GOT3 (cell line): ENCODE results near the gene TNFRSF19.
"Not testable (repeated sequence)": the region's sequence is repeated elsewhere in the genome, so short reads cannot be mapped to it uniquely, and the experiment has no call there.

Experiments
- DNase-seq: peaks from one replicate; lab custom pipeline; 2025; ENCODE audit warnings: mixed read lengths; lab: John Stamatoyannopoulos, UW

Gene TNFRSF19

DNA sequence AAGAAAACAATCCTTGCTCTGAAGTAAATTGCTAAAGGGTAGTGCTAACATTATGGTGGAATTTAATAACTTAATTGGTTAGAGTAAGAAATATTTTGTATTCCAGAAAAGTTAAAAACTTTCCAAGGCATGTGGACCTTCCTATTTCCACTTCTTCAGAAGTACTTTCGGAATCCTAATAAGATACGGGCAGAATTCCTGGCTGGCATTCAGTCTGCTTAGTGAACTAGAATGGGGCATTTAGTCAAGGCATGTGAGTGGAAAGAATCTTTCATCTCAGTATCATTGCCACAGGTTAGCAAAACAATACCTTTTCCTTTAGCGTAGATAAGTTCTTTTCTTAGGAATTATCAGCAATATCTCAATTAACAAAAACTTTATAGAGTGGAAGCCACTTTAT is 85.1 kb downstream of the TNFRSF19 start:
- DNase-seq = no peak

GRCh38 chr13:23656637-23657371 is 86.6 kb downstream of the TNFRSF19 start:
- DNase-seq = no peak

GRCh38 chr13:23658929-23659541 is 88.8 kb downstream of the TNFRSF19 start:
- DNase-seq = no peak

GRCh38 chr13:23660249-23660648 is 90.0 kb downstream of the TNFRSF19 start:
- DNase-seq = no peak

DNA sequence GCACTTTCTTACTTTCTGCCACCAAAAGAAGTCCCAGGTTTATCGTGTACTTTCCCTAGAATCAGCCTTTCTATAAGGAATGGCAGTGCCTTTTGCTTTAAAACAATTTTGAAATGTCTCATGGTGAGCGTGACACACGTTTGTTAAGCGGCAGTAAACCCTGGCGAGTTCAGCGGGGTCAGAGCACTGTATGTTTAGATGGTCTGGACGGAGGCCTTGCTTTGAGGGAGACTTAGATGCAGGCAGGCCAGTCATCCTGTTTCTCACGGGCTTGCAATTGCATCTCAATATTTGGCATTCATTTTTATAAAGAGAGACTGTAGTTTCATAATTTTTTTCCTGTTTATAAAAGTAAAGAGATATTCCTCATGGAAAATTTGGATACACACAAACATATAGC is 96.4 kb downstream of the TNFRSF19 start:
- DNase-seq = no peak

DNA sequence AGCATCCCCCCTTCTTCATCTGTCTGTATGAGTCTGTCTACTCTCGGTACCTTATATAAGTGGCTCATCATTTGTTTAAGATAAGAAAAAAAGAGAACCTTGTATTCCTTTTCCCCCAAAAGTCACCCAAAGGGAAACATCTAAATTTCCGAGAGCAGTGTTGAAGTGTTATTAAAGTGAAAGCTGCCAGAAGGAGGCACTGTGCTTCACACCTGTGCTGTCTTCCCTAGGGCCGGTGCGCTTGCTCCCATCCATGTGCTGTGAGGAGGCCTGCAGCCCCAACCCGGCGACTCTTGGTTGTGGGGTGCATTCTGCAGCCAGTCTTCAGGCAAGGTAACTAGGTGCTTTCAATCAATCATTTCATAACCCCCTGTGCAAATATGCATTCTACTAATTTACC is 97.5 kb downstream of the TNFRSF19 start:
- no peak for DNase-seq

- no peak for DNase-seq
These were observed 98.3 kb downstream of the TNFRSF19 start for GRCh38 chr13:23668562-23668961.

GRCh38 chr13:23670793-23671192 is 100.6 kb downstream of the TNFRSF19 start:
- DNase-seq = no peak

DNA sequence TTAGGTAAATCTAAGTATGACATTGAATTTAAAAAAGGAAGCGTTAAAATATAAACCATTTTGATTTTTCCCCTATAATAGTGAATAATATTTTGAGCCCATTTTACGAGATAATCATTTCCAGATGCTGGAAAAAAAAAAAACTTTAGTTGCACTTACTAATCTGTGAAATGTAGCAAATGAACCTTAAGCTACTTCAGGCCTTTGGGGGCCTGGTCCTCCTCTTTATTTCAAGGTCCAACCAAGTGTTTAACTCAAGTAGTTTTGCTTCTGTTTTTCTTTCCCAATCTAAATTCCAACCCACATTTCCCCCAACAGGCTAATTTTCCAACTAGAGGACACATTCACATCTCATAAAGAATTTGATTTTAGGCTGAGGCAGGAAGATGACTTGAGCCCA is 101.2 kb downstream of the TNFRSF19 start:
- DNase-seq = no peak

DNA sequence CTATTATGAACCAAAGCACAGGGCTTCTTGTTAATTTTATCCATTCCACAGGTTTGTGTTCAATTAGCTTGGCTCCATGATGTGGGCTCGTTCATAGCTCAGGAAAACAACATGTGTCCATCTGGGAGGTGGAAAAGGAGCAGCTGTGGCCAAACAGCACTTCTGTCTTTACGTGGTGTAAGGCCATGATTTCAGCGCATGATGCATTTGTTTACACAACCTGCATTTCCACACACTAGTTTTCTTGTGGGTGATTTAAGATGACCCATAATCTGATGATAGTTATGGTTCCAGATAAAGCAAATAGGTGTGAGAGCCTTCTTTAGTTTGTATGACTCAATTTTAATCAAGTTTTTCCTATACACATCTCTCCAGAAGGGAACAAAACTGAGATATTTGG is 101.7 kb downstream of the TNFRSF19 start:
- DNase-seq = no peak

DNA sequence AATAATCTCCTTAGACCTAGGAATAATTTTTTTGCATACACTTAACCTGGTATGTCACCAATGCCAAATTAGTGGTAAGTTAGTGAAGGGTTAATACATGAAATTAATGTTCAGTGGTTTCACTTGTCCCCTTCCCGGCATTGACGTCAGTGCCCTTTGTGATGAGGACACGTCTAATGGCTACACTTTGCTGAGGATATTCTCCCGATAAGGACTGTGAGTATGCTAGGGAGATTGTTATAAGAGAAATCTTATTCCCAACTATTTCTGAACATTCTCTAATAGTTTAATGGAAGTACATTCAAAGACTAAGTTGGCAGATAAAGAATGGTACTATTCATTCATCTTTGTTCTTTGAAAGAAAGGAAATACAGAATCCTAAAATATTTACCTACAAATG is 102.4 kb downstream of the TNFRSF19 start:
- no peak for DNase-seq

DNA sequence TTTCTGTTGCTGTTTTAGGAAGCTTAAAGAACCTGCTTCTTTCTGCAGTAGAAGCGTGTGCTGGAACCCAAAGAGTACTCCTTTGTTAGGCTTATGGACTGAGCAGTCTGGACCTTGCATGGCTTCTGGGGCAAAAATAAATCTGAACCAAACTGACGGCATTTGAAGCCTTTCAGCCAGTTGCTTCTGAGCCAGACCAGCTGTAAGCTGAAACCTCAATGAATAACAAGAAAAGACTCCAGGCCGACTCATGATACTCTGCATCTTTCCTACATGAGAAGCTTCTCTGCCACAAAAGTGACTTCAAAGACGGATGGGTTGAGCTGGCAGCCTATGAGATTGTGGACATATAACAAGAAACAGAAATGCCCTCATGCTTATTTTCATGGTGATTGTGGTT is 103.1 kb downstream of the TNFRSF19 start:
- DNase-seq = no peak

DNA sequence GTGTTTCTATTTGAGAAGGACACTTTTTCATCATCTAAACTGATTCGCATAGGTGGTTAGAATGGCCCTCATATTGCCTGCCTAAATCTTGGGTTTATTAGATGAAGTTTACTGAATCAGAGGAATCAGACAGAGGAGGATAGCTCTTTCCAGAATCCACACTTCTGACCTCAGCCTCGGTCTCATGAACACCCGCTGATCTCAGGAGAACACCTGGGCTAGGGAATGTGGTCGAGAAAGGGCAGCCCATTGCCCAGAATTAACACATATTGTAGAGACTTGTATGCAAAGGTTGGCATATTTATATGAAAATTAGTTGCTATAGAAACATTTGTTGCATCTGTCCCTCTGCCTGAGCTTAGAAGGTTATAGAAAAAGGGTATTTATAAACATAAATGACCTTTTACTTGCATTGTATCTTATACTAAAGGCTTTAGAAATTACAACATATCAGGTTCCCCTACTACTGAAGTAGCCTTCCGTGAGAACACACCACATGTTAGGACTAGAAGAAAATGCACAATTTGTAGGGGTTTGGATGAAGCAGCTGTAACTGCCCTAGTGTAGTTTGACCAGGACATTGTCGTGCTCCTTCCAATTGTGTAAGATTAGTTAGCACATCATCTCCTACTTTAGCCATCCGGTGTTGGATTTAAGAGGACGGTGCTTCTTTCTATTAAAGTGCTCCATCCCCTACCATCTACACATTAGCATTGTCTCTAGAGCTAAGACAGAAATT is 103.8 kb downstream of the TNFRSF19 start:
- DNase-seq = no peak

- no peak for DNase-seq
These were observed 104.8 kb downstream of the TNFRSF19 start for GRCh38 chr13:23674795-23675640.

- DNase-seq = not testable (repeated sequence)
These were observed 107.6 kb downstream of the TNFRSF19 start for GRCh38 chr13:23677679-23678288.

- no peak for DNase-seq
These were observed 108.6 kb downstream of the TNFRSF19 start for GRCh38 chr13:23678795-23679194.

DNA sequence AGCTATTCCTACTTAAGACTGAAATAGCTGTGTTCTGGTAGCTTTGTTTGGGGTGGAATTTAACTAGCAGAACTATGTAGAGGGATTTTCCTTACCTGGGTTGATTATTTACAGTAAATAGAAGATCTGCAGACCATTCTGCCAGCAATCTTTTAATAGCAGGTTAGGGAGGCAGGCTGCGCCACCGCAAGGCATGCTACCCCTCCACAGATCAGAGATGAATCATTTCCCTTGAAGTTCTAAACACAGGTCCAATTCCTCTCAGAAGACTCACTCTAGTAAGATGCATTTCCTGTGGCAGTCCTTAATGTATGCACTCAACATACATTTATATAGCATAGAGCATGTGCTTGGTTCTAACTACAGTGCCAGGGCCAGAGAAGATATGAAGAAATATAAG is 109.0 kb downstream of the TNFRSF19 start:
- DNase-seq = no peak

DNA sequence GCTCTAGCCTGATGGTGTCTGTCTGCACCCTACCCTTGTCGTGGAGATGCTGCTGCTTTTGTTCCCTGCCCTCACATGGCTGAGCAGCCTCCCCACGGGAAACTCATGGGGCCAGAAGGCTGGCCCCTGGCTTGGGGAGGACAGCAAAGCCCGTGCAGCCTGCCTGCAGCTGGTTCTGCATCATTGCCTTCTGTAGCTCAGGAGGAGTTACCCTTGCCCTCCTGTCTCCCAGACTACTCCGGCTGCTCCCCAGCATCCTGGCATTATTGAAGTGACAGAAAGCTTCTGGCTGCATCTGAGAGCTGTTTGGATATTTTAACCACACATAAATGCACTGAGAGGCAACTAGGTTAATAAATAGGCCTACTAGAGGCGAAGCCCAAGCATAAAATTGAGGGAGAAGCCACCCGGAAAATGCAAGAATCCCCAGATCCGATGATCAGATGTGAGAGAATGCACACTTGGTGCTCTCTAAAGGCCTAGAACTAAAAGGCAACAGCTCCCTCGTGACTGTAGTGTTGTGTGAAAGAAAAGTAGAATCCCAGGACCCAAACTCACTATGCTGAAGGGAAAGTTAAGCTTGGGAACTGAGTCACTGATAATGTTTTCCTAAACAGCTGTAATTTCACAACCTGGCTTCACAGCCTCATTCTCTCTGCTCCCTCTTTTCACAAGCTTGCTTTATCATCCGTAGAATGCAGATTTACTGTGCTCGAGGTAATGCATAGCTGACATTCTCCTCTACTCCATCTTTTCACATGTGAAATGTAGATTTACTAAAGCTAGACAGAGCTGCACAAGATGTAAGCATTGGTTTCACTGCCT is 110.8 kb downstream of the TNFRSF19 start:
- DNase-seq = no peak

DNA sequence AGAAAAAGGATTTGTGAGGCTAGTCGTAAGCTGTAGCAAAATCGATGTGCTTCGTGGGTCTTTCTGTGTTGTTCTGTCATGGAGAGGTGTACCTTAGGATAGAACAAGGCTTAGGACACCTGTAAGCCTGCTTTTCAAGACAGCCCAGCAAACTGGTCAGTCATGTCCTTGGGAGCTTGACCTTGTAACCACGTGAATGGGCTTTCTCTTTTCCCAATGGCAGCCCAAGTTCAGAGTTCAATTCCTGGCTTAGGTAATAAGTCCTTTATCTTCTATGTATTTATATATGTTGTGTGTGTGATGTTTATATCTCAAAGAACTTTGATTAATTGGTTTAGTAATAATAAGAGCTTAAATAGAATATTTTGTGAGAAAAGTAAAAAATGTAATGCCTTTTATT is 112.9 kb downstream of the TNFRSF19 start:
- DNase-seq = no peak

GRCh38 chr13:23684647-23685046 is 114.4 kb downstream of the TNFRSF19 start:
- no peak for DNase-seq

DNA sequence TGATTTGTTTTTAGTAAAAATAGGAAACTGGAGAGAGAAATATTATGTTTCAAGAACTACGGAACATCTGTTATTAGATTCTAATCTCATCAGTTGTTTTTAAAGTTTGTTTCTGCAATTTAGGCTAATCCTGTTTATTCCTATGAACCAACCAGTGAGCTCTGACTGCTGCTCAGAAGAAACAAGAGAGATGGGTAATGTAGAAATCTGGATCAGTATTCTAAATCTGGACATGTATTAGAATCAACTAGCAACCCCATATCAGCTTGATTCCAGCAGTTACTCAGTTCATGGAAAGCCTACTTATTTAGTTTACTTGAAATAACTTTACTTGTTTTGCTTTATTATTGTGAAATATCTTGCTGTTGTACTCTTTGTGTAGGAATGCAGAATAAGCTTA is 115.2 kb downstream of the TNFRSF19 start:
- DNase-seq = no peak
